ENCODE data around the gene SYT12. TPM values are rescaled to one million over a fixed set of nuclear protein-coding genes. Genes with fewer than 3 reads are reported as not detected.

The SYT12 gene
- total and polyA plus RNA-seq, 9 of the 15 experiments (the other 6 are each of a cell fraction or from before 2014, with no cell fraction given) = 0.03 to 0.11 (median 0.03) TPM; not detected in 4

- TF ChIP-seq CHD7 (IDR thresholded peaks at IDR 0.05; ENCODE audit: low read depth, low read length) (no peak), ZC3H8 (IDR thresholded peaks at IDR 0.05) (no peak), CCNT2 (IDR thresholded peaks at IDR 0.05; ENCODE audit: borderline replicate concordance, extremely low read depth, insufficient read length, low read depth, low read length) (no peak), BACH1 (tag; IDR thresholded peaks at IDR 0.05) (no peak), YY1 (IDR thresholded peaks at IDR 0.05; ENCODE audit: borderline replicate concordance in 1 of 3, control insufficient read depth in 1 of 3, extremely low read depth in 1 of 3, insufficient read depth in 3 of 3, insufficient read length in 1 of 3, insufficient replicate concordance in 2 of 3, low read depth in 1 of 3, low read length in 2 of 3) (peak; percentile 71 to 92 (median 82)), AFF4 (CRISPR knock-in tag; IDR thresholded peaks at IDR 0.05) (no peak), TFE3 (CRISPR knock-in tag; IDR thresholded peaks at IDR 0.05) (peak; percentile 98)
Observed at GRCh38 chr11:67006029-67006884, 16.7 kb upstream of the SYT12 start (continued).

All from K562 (cell line).